NOMO-1 treated with DMSO at 0.1 percent for 48 hours (cell line): Measurements from ENCODE around the gene OBP2B.
"Not testable (repeated sequence)": the region's sequence is repeated elsewhere in the genome, so short reads cannot be mapped to it uniquely, and the experiment has no call there.

Experiments
- DNase-seq: peaks from one replicate; lab custom pipeline; 2025; ENCODE audit not compliant: unreplicated experiment; lab: John Stamatoyannopoulos, UW

The OBP2B gene

GRCh38 chr9:133238851-133239532 lies 29.9 kb upstream of the OBP2B start:
- DNase-seq = peak; percentile 37

- peak; percentile 5 for DNase-seq
Measured at GRCh38 chr9:133238272-133238850, 29.3 kb upstream of the OBP2B start.

- DNase-seq = no peak
Measured at GRCh38 chr9:133237035-133237731, 28.1 kb upstream of the OBP2B start.

GRCh38 chr9:133236291-133237034 lies 27.4 kb upstream of the OBP2B start:
- DNase-seq = not testable (repeated sequence)

- no peak for DNase-seq
Measured at GRCh38 chr9:133235549-133236222, 26.6 kb upstream of the OBP2B start.

GRCh38 chr9:133234577-133235322 lies 25.7 kb upstream of the OBP2B start:
- DNase-seq = no peak

- DNase-seq = no peak
Measured at GRCh38 chr9:133233681-133234432, 24.8 kb upstream of the OBP2B start.

- DNase-seq = not testable (repeated sequence)
Measured at GRCh38 chr9:133231934-133232568, 23.0 kb upstream of the OBP2B start.

GRCh38 chr9:133230514-133230913 lies 21.5 kb upstream of the OBP2B start:
- DNase-seq = not testable (repeated sequence)

GRCh38 chr9:133230093-133230492 lies 21.0 kb upstream of the OBP2B start:
- DNase-seq = no peak

- DNase-seq = not testable (repeated sequence)
Measured at GRCh38 chr9:133228474-133229193, 19.6 kb upstream of the OBP2B start.

- DNase-seq = not testable (repeated sequence)
Measured at GRCh38 chr9:133227996-133228395, 18.9 kb upstream of the OBP2B start.

GRCh38 chr9:133227242-133227860 lies 18.3 kb upstream of the OBP2B start:
- DNase-seq = no peak

GRCh38 chr9:133226219-133227171 lies 17.4 kb upstream of the OBP2B start:
- DNase-seq = no peak

GRCh38 chr9:133225171-133226011 lies 16.3 kb upstream of the OBP2B start:
- no peak for DNase-seq

GRCh38 chr9:133224762-133225161 lies 15.7 kb upstream of the OBP2B start:
- no peak for DNase-seq
